Astrocyte (in vitro differentiated cells and primary cell): ENCODE data around the gene FYN. TPM values are rescaled to one million over a fixed set of nuclear protein-coding genes. Genes with fewer than 3 reads are reported as not detected.

Source experiments
- DNase-seq: peaks from one replicate; pipeline ENCODE4 v3.0.0-alpha.2; 2010; ENCODE audit warnings: low read depth
- FAIRE-seq: peaks from 2 replicates; lab custom pipeline; 2011; peaks lifted over from hg19 to GRCh38; lab: Jason Lieb, UNC
- H2AFZ ChIP-seq: 2 replicates; pipeline ENCODE4 v1.6.0; 2012; ENCODE audit warnings: low read depth, low read length, inconsistent platforms
- H3K27ac ChIP-seq: 2 replicates; pipeline ENCODE4 v1.5.1; 2011; ENCODE audit warnings: low read depth, low read length, inconsistent platforms
- H3K27me3 ChIP-seq: 2 replicates; pipeline ENCODE4 v1.6.0; 2011; ENCODE audit warnings: low read length, inconsistent platforms; ENCODE audit not compliant: insufficient read depth
- H3K36me3 ChIP-seq: 2 replicates; pipeline ENCODE4 v1.5.1; 2011; ENCODE audit warnings: low read length, inconsistent platforms; ENCODE audit not compliant: insufficient read depth
- H3K4me1 ChIP-seq: 2 replicates; pipeline ENCODE4 v1.5.1; 2011; ENCODE audit warnings: low read length, inconsistent platforms; ENCODE audit not compliant: insufficient read depth
- H3K4me2 ChIP-seq: 2 replicates; pipeline ENCODE4 v1.6.0; 2012; ENCODE audit warnings: low read length, inconsistent platforms
- H3K4me3 ChIP-seq: 2 replicates; pipeline ENCODE4 v1.5.1; 2011; ENCODE audit warnings: low read depth, mild to moderate bottlenecking, low read length, inconsistent platforms; ENCODE audit not compliant: insufficient read depth
- H3K79me2 ChIP-seq: 2 replicates; pipeline ENCODE4 v1.6.0; 2012; ENCODE audit warnings: mild to moderate bottlenecking, low read length, inconsistent platforms; ENCODE audit not compliant: insufficient read depth
- H3K9ac ChIP-seq: 2 replicates; pipeline ENCODE4 v1.6.0; 2012; ENCODE audit warnings: mild to moderate bottlenecking, low read length, inconsistent platforms
- H3K9me3 ChIP-seq: 2 replicates; pipeline ENCODE4 v1.5.1; 2012; ENCODE audit warnings: low read depth, mild to moderate bottlenecking, low read length, inconsistent platforms; ENCODE audit not compliant: insufficient read depth
- H4K20me1 ChIP-seq: 2 replicates; pipeline ENCODE4 v1.6.0; 2012; ENCODE audit warnings: low read length, inconsistent platforms; ENCODE audit not compliant: insufficient read depth
- H3K27ac Mint-ChIP-seq: one replicate; pipeline ENCODE4 v1.8.0; 2021; ENCODE audit warnings: mild to moderate bottlenecking, mixed read lengths; ENCODE audit not compliant: unreplicated experiment
- H3K27me3 Mint-ChIP-seq: one replicate; pipeline ENCODE4 v1.8.0; 2021; ENCODE audit warnings: low read depth, mixed read lengths; ENCODE audit not compliant: unreplicated experiment
- H3K36me3 Mint-ChIP-seq: one replicate; pipeline ENCODE4 v1.8.0; 2021; ENCODE audit warnings: low read depth, mixed read lengths; ENCODE audit not compliant: unreplicated experiment
- H3K4me1 Mint-ChIP-seq: one replicate; pipeline ENCODE4 v1.8.0; 2021; ENCODE audit warnings: low read depth, mixed read lengths; ENCODE audit not compliant: unreplicated experiment
- H3K4me3 Mint-ChIP-seq: one replicate; pipeline ENCODE4 v1.8.0; 2021; ENCODE audit warnings: mild to moderate bottlenecking, moderate library complexity, mixed read lengths; ENCODE audit not compliant: unreplicated experiment
- H3K9me3 Mint-ChIP-seq: one replicate; pipeline ENCODE4 v1.8.0; 2021; ENCODE audit warnings: mild to moderate bottlenecking, mixed read lengths; ENCODE audit not compliant: unreplicated experiment
- EZH2 ChIP-seq: IDR thresholded peaks from 2 replicates; pipeline ENCODE4 v1.6.1; 2012; ENCODE audit warnings: mild to moderate bottlenecking, low read length, inconsistent platforms; ENCODE audit not compliant: insufficient read depth
- total RNA-seq: library from RNA; stranded (reverse); gene quantifications from 2 replicates; pipeline ENCODE4 v1.2.1, GENCODE V29; 2021
- TF ChIP-seq, protein P1 (sequence below): IDR thresholded peaks from 2 replicates; pipeline ENCODE4 v1.5.1; 2011; ENCODE audit warnings: low read depth, mild to moderate bottlenecking, inconsistent platforms, low read length, moderate library complexity; ENCODE audit not compliant: insufficient read depth

Gene FYN
- total RNA-seq, 1 donor from 2014 or later = 167 TPM

DNA sequence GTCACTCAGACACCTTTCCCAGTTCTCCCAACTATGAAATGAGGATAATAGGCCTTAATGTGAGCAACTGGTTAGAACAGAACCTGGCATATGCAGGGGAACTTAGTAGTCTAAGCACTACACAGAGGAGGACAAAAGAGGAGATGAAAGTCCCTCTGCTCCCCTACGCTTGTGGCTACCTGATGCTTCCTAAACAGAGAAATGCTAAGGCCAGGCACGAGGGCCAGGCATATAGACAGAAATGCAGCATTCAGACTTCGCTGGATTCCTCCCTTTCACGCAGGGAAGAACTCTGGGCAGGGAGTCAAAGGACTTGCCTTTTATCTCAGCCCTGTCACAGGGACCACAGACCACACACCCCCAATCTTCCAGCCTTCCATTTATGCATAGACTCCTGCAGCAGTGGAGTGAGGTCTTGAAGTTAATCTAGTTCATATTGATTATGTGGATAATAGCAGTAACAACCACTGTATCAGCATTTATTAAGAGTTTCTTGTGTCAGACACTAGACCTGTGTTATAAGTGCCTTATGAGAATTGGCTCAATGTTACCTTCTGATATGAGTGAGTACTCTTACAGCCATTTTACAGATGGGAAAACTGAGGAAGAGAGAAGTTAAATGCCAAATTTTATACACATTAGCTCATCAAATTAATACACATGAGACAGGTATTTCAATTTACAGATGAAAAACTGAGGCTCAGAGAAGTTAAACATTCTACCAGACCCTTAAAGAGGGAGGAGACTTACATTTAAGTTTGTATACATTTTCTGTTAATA lies 240.6 kb downstream of the FYN start:
- H3K27me3 ChIP-seq = no peaks in the 10 kb centered on the region

DNA sequence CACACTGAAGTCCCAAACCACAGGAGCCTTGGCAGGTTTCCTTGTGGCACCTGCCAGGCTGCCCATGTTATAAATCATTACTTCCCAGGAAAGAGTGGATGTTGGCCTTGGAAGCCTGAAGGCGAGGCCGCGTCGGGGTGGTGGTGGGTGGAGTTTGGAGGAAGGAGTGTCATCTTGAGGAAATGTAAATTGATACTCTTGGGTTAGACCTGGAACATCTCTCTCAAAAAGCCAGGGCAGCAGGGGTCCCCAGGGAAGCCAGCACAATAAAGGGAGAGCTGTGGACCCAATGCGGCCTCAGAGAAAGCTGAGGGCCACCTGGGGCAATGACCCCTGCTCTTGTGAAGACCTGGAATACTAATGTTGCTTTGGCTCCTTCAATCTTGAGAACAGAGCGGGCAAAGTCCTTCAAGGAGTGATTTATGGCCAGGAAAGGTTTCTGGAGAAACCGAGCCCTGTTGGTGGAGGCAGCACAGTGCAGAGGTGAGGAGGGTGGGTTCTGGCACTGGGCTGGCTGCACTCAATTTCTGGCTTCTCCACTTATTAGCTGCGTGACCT lies 241.3 kb downstream of the FYN start:
- H3K4me3 ChIP-seq = no peak overlapping the region
- H3K79me2 ChIP-seq = no peaks in the 10 kb centered on the region
- Mint-ChIP-seq H3K36me3 (peaks cover 2% of the 10 kb centered on the region), H3K4me1 (no peaks in the 10 kb centered on the region), H3K27me3 (peaks cover 11% of the 10 kb centered on the region), H3K9me3 (peaks cover 11% of the 10 kb centered on the region), H3K27ac (no peak overlapping the region), H3K4me3 (no peak overlapping the region)
- H3K27ac ChIP-seq = no peak overlapping the region
- H3K4me2 ChIP-seq = no peak overlapping the region
- no peaks in the 10 kb centered on the region for H3K36me3 ChIP-seq
- no peak for FAIRE-seq
- TF ChIP-seq, protein P1, sequence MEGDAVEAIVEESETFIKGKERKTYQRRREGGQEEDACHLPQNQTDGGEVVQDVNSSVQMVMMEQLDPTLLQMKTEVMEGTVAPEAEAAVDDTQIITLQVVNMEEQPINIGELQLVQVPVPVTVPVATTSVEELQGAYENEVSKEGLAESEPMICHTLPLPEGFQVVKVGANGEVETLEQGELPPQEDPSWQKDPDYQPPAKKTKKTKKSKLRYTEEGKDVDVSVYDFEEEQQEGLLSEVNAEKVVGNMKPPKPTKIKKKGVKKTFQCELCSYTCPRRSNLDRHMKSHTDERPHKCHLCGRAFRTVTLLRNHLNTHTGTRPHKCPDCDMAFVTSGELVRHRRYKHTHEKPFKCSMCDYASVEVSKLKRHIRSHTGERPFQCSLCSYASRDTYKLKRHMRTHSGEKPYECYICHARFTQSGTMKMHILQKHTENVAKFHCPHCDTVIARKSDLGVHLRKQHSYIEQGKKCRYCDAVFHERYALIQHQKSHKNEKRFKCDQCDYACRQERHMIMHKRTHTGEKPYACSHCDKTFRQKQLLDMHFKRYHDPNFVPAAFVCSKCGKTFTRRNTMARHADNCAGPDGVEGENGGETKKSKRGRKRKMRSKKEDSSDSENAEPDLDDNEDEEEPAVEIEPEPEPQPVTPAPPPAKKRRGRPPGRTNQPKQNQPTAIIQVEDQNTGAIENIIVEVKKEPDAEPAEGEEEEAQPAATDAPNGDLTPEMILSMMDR = no peak
- H2AFZ ChIP-seq = no peak overlapping the region
- no peak for DNase-seq
- no peaks in the 10 kb centered on the region for H3K9me3 ChIP-seq
- H3K4me1 ChIP-seq = no peaks in the 10 kb centered on the region
- H3K9ac ChIP-seq = no peak overlapping the region
- no peaks in the 10 kb centered on the region for H3K27me3 ChIP-seq
- no peaks in the 10 kb centered on the region for H4K20me1 ChIP-seq

More for the DNA sequence above, 240.6 kb downstream of the FYN start:
- TF ChIP-seq, protein P1 = no peak
- TF ChIP-seq EZH2 = no peak
- no peak for DNase-seq
- Histone ChIP-seq H3K4me3 (no peak overlapping the region), H4K20me1 (no peaks in the 10 kb centered on the region), H3K79me2 (no peaks in the 10 kb centered on the region), H3K27ac (no peak overlapping the region), H3K9me3 (no peaks in the 10 kb centered on the region), H3K36me3 (no peaks in the 10 kb centered on the region), H2AFZ (no peak overlapping the region), H3K9ac (no peak overlapping the region), H3K4me2 (no peak overlapping the region), H3K4me1 (no peaks in the 10 kb centered on the region)
- Mint-ChIP-seq H3K9me3 (peaks cover 11% of the 10 kb centered on the region), H3K36me3 (peaks cover 2% of the 10 kb centered on the region), H3K27ac (no peak overlapping the region), H3K27me3 (peaks cover 11% of the 10 kb centered on the region), H3K4me3 (no peak overlapping the region), H3K4me1 (no peaks in the 10 kb centered on the region)
- no peak for FAIRE-seq

DNA sequence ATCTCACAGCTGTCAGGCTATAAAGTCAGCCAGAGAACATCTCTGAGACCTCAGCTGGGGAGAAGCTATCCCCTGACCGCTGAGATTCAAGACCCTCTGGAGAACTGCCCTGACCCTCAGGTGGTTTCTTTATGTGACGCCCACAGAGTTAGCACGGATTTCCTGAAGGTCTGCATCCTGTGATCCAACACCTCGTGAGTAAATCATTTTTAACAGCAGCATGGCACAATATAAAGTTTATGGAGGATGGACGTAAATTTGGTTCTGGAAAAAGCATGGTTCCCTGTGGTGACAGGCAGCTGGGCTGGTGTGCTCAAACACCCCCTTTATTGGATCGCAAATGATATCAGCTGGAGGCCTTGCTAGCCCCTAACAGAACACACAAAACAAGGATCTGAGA lies 242.2 kb downstream of the FYN start:
- peaks cover 11% of the 10 kb centered on the region for H3K27me3 Mint-ChIP-seq
- H3K9me3 ChIP-seq = no peaks in the 10 kb centered on the region

More for the DNA sequence above, 242.2 kb downstream of the FYN start:
- peaks cover 2% of the 10 kb centered on the region for H3K36me3 Mint-ChIP-seq
- no peaks in the 10 kb centered on the region for H3K27me3 ChIP-seq
- H3K9me3 Mint-ChIP-seq = peaks cover 9% of the 10 kb centered on the region
- no peak for FAIRE-seq
- no peak overlapping the region for H3K4me2 ChIP-seq
- TF ChIP-seq EZH2 = no peak
- TF ChIP-seq, protein P1 = no peak
- no peak overlapping the region for H3K27ac ChIP-seq
- no peak overlapping the region for H3K27ac Mint-ChIP-seq
- no peaks in the 10 kb centered on the region for H3K36me3 ChIP-seq
- no peak overlapping the region for H3K4me3 ChIP-seq
- H2AFZ ChIP-seq = no peak overlapping the region
- DNase-seq = no peak
- no peaks in the 10 kb centered on the region for H3K79me2 ChIP-seq
- no peak overlapping the region for H3K4me3 Mint-ChIP-seq
- H4K20me1 ChIP-seq = no peaks in the 10 kb centered on the region
- no peak overlapping the region for H3K9ac ChIP-seq
- peaks cover 7% of the 10 kb centered on the region for H3K4me1 ChIP-seq
- no peaks in the 10 kb centered on the region for H3K4me1 Mint-ChIP-seq
